Subcutaneous adipose tissue (tissue), 4 donors: Measurements from ENCODE around the gene TTYH3. TPM values are rescaled to one million over a fixed set of nuclear protein-coding genes. Genes with fewer than 3 reads are reported as not detected.

Experiments used
- total RNA-seq, 4 donors: library from RNA; depleted of rRNA; stranded (reverse); fragments of >200 nt; gene quantifications; one replicate each; pipeline ENCODE4 v1.1.0, GENCODE V29; 2016

The TTYH3 gene
- total RNA-seq, 4 donors from 2014 or later = 16.0 to 45.4 (median 21.5) TPM

Other genes with a start within 250 kb of the TTYH3 start
- gene CHST12, start 228.4 kb upstream of the TTYH3 start, total RNA-seq = 10 to 100 TPM in 3 of 4 donors, 1 to 10 TPM in 1; 5.2 to 26.0 (median 13.8) TPM
- not detected for gene GRIFIN, start 155.6 kb upstream of the TTYH3 start, total RNA-seq
- gene LFNG, start 112.2 kb upstream of the TTYH3 start, total RNA-seq = 10 to 100 TPM in 3 of 4 donors, 1 to 10 TPM in 1; 6.8 to 21.1 (median 14.5) TPM
- 10 to 100 TPM; 11.7 to 42.2 (median 19.8) TPM for gene BRAT1, start 76.5 kb upstream of the TTYH3 start, total RNA-seq
- gene IQCE, start 73.0 kb upstream of the TTYH3 start, total RNA-seq = 10 to 100 TPM in 3 of 4 donors, 1 to 10 TPM in 1; 9.0 to 20.7 (median 12.6) TPM
- under 1 TPM in 3 of 4 donors, not detected in 1; 0.19 to 0.68 (median 0.22) TPM for gene AMZ1, start 56.2 kb downstream of the TTYH3 start, total RNA-seq
- 10 to 100 TPM; 23.3 to 30.5 (median 28.7) TPM for gene GNA12, start 212.3 kb downstream of the TTYH3 start, total RNA-seq